Amygdala (tissue), 56 donors: ENCODE data around the gene ADD1.

Experiments
- DNase-seq, 56 donors: peaks; one replicate each; lab custom pipeline; 2025; lab: John Stamatoyannopoulos, UW

The ADD1 gene

GRCh38 chr4:2819244-2820215 is 24.1 kb upstream of the ADD1 start:
- DNase-seq: no peak

- no peak for DNase-seq
Measured at GRCh38 chr4:2820216-2820982, 23.2 kb upstream of the ADD1 start.

- no peak for DNase-seq
Measured at GRCh38 chr4:2822461-2823300, 21.0 kb upstream of the ADD1 start.

GRCh38 chr4:2823301-2823670 is 20.4 kb upstream of the ADD1 start:
- DNase-seq: no peak

- DNase-seq: no peak
Measured at GRCh38 chr4:2823671-2824328, 19.8 kb upstream of the ADD1 start.

GRCh38 chr4:2824329-2824835 is 19.3 kb upstream of the ADD1 start:
- DNase-seq: no peak

GRCh38 chr4:2824836-2825381 is 18.7 kb upstream of the ADD1 start:
- no peak for DNase-seq

GRCh38 chr4:2825740-2826139 is 17.9 kb upstream of the ADD1 start:
- peak in 7 of 56 donors; percentile 27 to 49 (median 37) for DNase-seq

- no peak for DNase-seq
Measured at GRCh38 chr4:2827071-2827873, 16.4 kb upstream of the ADD1 start.

- no peak for DNase-seq
Measured at GRCh38 chr4:2827874-2828751, 15.5 kb upstream of the ADD1 start.

GRCh38 chr4:2828758-2829181 is 14.9 kb upstream of the ADD1 start:
- no peak for DNase-seq

GRCh38 chr4:2829321-2829932 is 14.2 kb upstream of the ADD1 start:
- no peak for DNase-seq

GRCh38 chr4:2829933-2830451 is 13.7 kb upstream of the ADD1 start:
- no peak for DNase-seq

- DNase-seq: no peak
Measured at GRCh38 chr4:2830632-2831610, 12.7 kb upstream of the ADD1 start.

- no peak for DNase-seq
Measured at GRCh38 chr4:2831611-2832308, 11.9 kb upstream of the ADD1 start.
